H54 (cell line): ENCODE data around the gene TRMT1L.

Experiments
- DNase-seq: peaks from one replicate; pipeline ENCODE4 v3.0.0; 2011; ENCODE audit warnings: low spot score, mixed read lengths; ENCODE audit not compliant: insufficient read length
- FAIRE-seq: peaks from 3 replicates; lab custom pipeline; 2011; peaks lifted over from hg19 to GRCh38; lab: Jason Lieb, UNC
- POLR2A ChIP-seq: IDR thresholded peaks from 2 replicates; pipeline ENCODE4 v1.6.1; 2011; ENCODE audit warnings: low read depth, mild to moderate bottlenecking, low read length

TRMT1L gene

DNA sequence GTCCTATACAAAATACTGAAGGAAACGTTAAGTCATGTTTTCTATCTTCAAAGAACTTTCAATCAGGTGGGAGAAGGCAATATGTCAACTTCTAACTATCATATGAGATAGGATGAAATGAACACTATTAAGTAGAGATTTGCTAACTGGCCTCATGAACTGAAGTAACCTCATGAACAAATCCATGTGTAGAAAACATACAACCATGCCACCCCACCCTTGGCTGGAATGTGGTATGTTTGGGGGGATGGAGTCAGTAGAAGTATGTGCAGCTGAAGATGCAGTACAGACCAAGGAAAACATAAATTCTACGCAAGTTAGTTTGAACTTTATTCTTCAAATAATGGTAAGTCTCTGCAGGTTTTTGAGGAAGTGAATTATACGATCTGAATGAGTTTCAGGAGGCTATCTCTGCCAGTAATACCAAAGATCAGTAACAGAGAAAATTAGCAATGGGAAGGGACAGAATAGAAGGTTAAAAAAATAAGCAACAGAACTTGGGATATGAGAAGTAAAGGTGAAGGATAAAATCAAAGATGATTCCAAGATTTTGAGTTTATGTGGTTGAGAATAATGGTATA, 4.5 kb downstream of the TRMT1L start:
- FAIRE-seq: no peak
- TF ChIP-seq POLR2A: no peak
- DNase-seq: no peak

GRCh38 chr1:185151215-185151614, 5.5 kb downstream of the TRMT1L start:
- DNase-seq (no peak), FAIRE-seq (no peak)
- no peak for TF ChIP-seq POLR2A

DNA sequence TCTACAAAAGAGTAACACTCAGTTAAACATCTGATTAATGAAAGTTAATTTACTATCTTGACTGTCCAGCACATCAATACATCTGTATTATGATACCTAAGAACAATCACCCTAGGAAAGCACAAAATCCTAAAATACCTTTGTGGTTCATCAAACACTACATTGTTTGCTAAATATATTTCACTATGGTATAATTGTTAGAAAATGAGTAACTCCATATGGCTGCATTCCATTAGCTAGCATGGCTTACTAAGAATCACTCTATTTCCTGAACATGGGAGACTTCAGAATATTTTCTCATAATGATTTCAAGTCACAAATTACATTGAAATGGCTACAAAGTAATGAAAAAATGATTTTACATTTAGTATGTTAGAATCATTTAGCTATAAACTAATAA, 12.5 kb downstream of the TRMT1L start:
- FAIRE-seq (peak; percentile 36), DNase-seq (no peak)
- TF ChIP-seq POLR2A: no peak

- no peak for TF ChIP-seq POLR2A
- no peak for FAIRE-seq
- no peak for DNase-seq
These were observed 17.5 kb downstream of the TRMT1L start for GRCh38 chr1:185139246-185139645.

DNA sequence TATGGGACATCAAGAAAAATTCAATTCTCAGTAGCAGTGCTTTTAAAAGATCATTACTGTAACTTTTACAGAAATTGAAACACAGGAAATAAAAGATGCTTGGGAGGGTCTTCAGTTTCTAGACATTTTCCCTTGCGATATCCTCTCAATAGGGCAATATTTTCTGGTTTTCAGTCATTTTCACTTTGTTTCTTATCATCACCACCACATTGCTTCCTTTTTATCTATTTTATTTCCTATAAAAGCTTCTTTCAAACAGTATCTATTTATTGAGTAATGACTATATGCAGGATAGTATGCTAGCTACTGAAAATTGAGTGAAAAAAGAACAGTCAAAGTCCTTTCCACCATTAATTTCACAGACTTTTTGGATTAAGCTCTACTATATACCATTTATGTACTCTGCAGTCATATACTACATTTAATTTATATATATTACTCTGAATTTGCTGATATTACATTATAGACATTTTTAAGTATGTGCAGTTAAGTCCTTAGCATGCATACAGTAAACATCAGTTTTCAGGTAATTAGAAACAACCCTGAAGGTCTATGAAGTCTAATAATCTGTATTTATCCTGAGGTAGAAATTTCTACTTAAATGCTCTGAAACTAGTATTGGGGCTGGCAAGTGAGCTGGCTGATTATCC, 18.7 kb downstream of the TRMT1L start:
- no peak for FAIRE-seq

GRCh38 chr1:185132534-185132933, 24.2 kb downstream of the TRMT1L start:
- FAIRE-seq (no peak), DNase-seq (no peak)
- no peak for TF ChIP-seq POLR2A

More for the DNA sequence above, 18.7 kb downstream of the TRMT1L start:
- no peak for TF ChIP-seq POLR2A
- DNase-seq: no peak

GRCh38 chr1:185129708-185130107, 27.0 kb downstream of the TRMT1L start:
- FAIRE-seq (no peak), DNase-seq (no peak)
- TF ChIP-seq POLR2A: no peak

DNA sequence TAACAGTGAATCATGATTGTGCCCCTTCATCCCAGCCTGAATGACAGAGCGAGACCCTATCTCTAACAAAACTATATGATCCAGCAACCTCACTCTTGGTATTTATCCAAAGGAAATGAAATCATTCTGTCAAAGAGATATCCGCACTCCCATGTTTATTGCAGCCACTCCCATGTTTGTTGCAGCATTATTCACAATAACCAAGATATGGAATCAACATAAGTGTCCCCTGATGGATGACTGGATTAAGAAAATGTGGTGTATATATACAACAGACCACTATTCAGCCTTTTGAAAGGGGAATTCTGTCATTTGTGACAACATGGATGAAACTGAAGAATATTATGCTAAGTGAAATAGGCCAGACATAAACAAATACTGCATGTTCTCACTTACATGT, 44.4 kb downstream of the TRMT1L start:
- FAIRE-seq: peak; percentile 38
- TF ChIP-seq POLR2A: no peak
- DNase-seq: no peak

GRCh38 chr1:185111873-185112272, 44.9 kb downstream of the TRMT1L start:
- no peak for DNase-seq
- no peak for FAIRE-seq
- no peak for TF ChIP-seq POLR2A

DNA sequence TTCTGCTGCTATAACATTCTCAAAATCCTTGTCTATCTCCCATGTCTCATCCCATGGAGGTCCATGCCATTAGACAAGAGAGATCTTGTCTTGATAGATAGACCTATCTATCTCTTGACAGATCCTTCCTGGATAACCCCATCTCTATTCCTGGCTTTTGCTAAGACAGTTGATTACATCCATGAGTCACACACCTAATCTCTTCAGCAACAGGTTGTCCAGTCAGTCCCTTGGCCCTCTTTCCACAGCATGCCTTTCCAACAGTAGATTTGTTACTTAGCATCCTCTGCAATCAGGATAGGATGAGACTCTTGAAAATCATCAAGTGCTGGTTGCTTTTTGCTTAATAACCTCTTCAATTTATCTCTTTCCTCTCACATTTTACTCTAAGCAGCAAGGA, 46.6 kb downstream of the TRMT1L start:
- no peak for FAIRE-seq
- no peak for DNase-seq
- TF ChIP-seq POLR2A: no peak

DNA sequence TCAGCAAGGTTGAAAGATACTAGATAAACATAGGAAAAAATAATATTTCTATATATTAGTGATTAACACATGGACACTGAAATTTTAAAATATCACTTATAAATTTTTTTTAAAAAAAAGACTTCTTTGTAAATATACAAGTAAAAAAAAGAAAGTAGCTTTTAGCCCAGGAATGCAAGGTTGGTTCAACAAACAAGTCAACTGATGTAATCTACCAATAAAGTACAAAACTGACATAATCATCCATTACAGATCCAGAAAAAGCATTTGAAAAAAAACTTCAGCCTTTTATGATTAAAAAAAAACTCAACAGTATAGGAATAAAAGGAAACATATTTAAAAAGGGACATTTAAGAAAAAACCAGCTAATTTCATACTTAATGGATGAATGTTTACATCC, 48.4 kb downstream of the TRMT1L start:
- FAIRE-seq: no peak
- TF ChIP-seq POLR2A: no peak

DNA sequence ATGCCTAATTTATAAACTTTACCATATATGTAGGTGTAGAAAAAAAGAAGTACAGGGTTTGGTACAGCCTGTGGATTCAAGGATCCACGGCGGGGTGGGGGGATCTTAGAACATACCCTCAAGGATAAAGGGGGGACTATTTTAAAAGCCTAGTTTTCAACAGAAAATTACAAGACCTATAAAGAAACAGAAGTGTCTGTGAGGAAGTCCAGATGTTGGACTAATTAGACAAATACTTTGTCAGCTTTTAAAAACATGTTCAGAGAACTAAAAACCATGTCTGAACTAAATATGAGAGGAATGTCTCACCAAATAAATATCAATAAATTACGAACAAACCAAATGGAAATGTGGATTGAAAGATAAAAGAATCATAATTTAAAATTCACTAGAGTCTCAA, 51.6 kb downstream of the TRMT1L start:
- no peak for FAIRE-seq
- no peak for DNase-seq
- no peak for TF ChIP-seq POLR2A

More for the DNA sequence above, 48.4 kb downstream of the TRMT1L start:
- DNase-seq: no peak

DNA sequence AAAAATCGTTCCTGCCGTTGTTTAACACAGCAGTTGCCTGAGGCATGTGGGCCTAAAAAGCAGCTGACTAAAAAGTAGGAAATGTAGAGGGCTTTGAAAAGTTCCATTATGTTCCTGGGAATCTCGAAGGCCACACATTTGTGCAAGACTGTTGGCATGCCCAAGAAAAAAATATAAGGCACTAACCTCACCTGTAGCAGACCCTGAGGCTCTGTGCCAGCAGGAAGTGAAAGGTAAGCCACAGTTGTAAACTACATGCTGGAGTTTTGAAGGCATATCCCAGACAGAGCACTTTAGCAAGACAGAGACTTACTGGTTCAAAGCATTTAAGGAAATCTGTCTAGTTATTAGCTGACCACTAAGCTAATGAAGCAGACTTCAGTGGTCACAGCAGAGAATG, 52.7 kb downstream of the TRMT1L start:
- FAIRE-seq: no peak
- TF ChIP-seq POLR2A: no peak
- no peak for DNase-seq

GRCh38 chr1:185096531-185096930, 60.2 kb downstream of the TRMT1L start:
- DNase-seq (no peak), FAIRE-seq (no peak)
- TF ChIP-seq POLR2A: no peak

- DNase-seq (no peak), FAIRE-seq (no peak)
- TF ChIP-seq POLR2A: no peak
These were observed 62.0 kb downstream of the TRMT1L start for GRCh38 chr1:185094761-185095160.
